ENCODE measurements around the gene PLEKHG5. TPM values are rescaled to one million over a fixed set of nuclear protein-coding genes. Genes with fewer than 3 reads are reported as not detected.

Gene PLEKHG5
- total RNA-seq, 1 experiment from 2014 or later: not detected

- no peaks in the 10 kb centered on the region for H3K27me3 ChIP-seq (ENCODE audit: low read length)
Measured at GRCh38 chr1:6513320-6513801, 21.9 kb upstream of the PLEKHG5 start.

GRCh38 chr1:6512908-6513280 lies 21.4 kb upstream of the PLEKHG5 start:
- no peaks in the 10 kb centered on the region for H4K20me1 ChIP-seq (ENCODE audit: insufficient read depth, low read depth, low read length)
- H3K79me2 ChIP-seq (ENCODE audit: low read length): no peaks in the 10 kb centered on the region
- no peak overlapping the region for H3K4me2 ChIP-seq (ENCODE audit: low read depth, low read length, poor library complexity, severe bottlenecking)
- no peaks in the 10 kb centered on the region for H3K9me3 ChIP-seq (ENCODE audit: low read length)
- no peaks in the 10 kb centered on the region for H3K27me3 ChIP-seq (ENCODE audit: low read length)
- H2AFZ ChIP-seq (ENCODE audit: low read length): no peak overlapping the region
- DNase-seq: no peak
- H3K9ac ChIP-seq (ENCODE audit: low read length): no peak overlapping the region
- no peaks in the 10 kb centered on the region for H3K36me3 ChIP-seq (ENCODE audit: insufficient read depth, low read length)
- no peak overlapping the region for H3K27ac ChIP-seq (ENCODE audit: low read length)
- H3K9me2 ChIP-seq (replicated peaks; ENCODE audit: insufficient read depth, low read length): no peaks in the 10 kb centered on the region
- H3K4me3 ChIP-seq (ENCODE audit: low read length): no peak overlapping the region
- no peaks in the 10 kb centered on the region for H3K4me1 ChIP-seq (ENCODE audit: low read length)

More at GRCh38 chr1:6513320-6513801, 21.9 kb upstream of the PLEKHG5 start:
- H4K20me1 ChIP-seq (ENCODE audit: insufficient read depth, low read depth, low read length): no peaks in the 10 kb centered on the region
- DNase-seq: no peak
- H3K9ac ChIP-seq (ENCODE audit: low read length): no peak overlapping the region
- no peaks in the 10 kb centered on the region for H3K36me3 ChIP-seq (ENCODE audit: insufficient read depth, low read length)
- no peak overlapping the region for H3K27ac ChIP-seq (ENCODE audit: low read length)
- H3K9me3 ChIP-seq (ENCODE audit: low read length): no peaks in the 10 kb centered on the region
- H2AFZ ChIP-seq (ENCODE audit: low read length): no peak overlapping the region
- H3K4me1 ChIP-seq (ENCODE audit: low read length): no peaks in the 10 kb centered on the region
- no peaks in the 10 kb centered on the region for H3K79me2 ChIP-seq (ENCODE audit: low read length)
- H3K9me2 ChIP-seq (replicated peaks; ENCODE audit: insufficient read depth, low read length): no peaks in the 10 kb centered on the region
- no peak overlapping the region for H3K4me3 ChIP-seq (ENCODE audit: low read length)
- H3K4me2 ChIP-seq (ENCODE audit: low read depth, low read length, poor library complexity, severe bottlenecking): no peak overlapping the region

GRCh38 chr1:6512245-6512907 lies 20.9 kb upstream of the PLEKHG5 start:
- no peaks in the 10 kb centered on the region for H3K27me3 ChIP-seq (ENCODE audit: low read length)
- no peak overlapping the region for H3K9ac ChIP-seq (ENCODE audit: low read length)
- H3K9me2 ChIP-seq (replicated peaks; ENCODE audit: insufficient read depth, low read length): no peaks in the 10 kb centered on the region
- H3K4me2 ChIP-seq (ENCODE audit: low read depth, low read length, poor library complexity, severe bottlenecking): no peak overlapping the region
- H2AFZ ChIP-seq (ENCODE audit: low read length): no peak overlapping the region
- H4K20me1 ChIP-seq (ENCODE audit: insufficient read depth, low read depth, low read length): no peaks in the 10 kb centered on the region
- DNase-seq: no peak
- H3K27ac ChIP-seq (ENCODE audit: low read length): no peak overlapping the region
- H3K4me1 ChIP-seq (ENCODE audit: low read length): no peaks in the 10 kb centered on the region
- no peak overlapping the region for H3K4me3 ChIP-seq (ENCODE audit: low read length)
- H3K9me3 ChIP-seq (ENCODE audit: low read length): no peaks in the 10 kb centered on the region
- H3K79me2 ChIP-seq (ENCODE audit: low read length): no peaks in the 10 kb centered on the region
- no peaks in the 10 kb centered on the region for H3K36me3 ChIP-seq (ENCODE audit: insufficient read depth, low read length)

- Histone ChIP-seq H3K4me1 (ENCODE audit: low read length) (no peaks in the 10 kb centered on the region), H3K9me3 (ENCODE audit: low read length) (no peaks in the 10 kb centered on the region), H4K20me1 (ENCODE audit: insufficient read depth, low read depth, low read length) (no peaks in the 10 kb centered on the region), H3K79me2 (ENCODE audit: low read length) (no peaks in the 10 kb centered on the region), H3K4me3 (ENCODE audit: low read length) (no peak overlapping the region), H3K36me3 (ENCODE audit: insufficient read depth, low read length) (no peaks in the 10 kb centered on the region), H3K4me2 (ENCODE audit: low read depth, low read length, poor library complexity, severe bottlenecking) (no peak overlapping the region), H2AFZ (ENCODE audit: low read length) (no peak overlapping the region), H3K9ac (ENCODE audit: low read length) (no peak overlapping the region), H3K27ac (ENCODE audit: low read length) (no peak overlapping the region), H3K27me3 (ENCODE audit: low read length) (no peaks in the 10 kb centered on the region), H3K9me2 (replicated peaks; ENCODE audit: insufficient read depth, low read length) (no peaks in the 10 kb centered on the region)
- DNase-seq: no peak
Measured at GRCh38 chr1:6511561-6512244, 20.2 kb upstream of the PLEKHG5 start.

- H3K9me3 ChIP-seq (ENCODE audit: low read length): no peaks in the 10 kb centered on the region
- no peaks in the 10 kb centered on the region for H3K4me1 ChIP-seq (ENCODE audit: low read length)
- no peaks in the 10 kb centered on the region for H4K20me1 ChIP-seq (ENCODE audit: insufficient read depth, low read depth, low read length)
- H3K4me2 ChIP-seq (ENCODE audit: low read depth, low read length, poor library complexity, severe bottlenecking): no peak overlapping the region
- no peaks in the 10 kb centered on the region for H3K9me2 ChIP-seq (replicated peaks; ENCODE audit: insufficient read depth, low read length)
- H3K9ac ChIP-seq (ENCODE audit: low read length): no peak overlapping the region
- DNase-seq: no peak
- no peak overlapping the region for H2AFZ ChIP-seq (ENCODE audit: low read length)
- H3K27me3 ChIP-seq (ENCODE audit: low read length): no peaks in the 10 kb centered on the region
- no peak overlapping the region for H3K27ac ChIP-seq (ENCODE audit: low read length)
- no peaks in the 10 kb centered on the region for H3K79me2 ChIP-seq (ENCODE audit: low read length)
- no peak overlapping the region for H3K4me3 ChIP-seq (ENCODE audit: low read length)
- H3K36me3 ChIP-seq (ENCODE audit: insufficient read depth, low read length): no peaks in the 10 kb centered on the region
Measured at GRCh38 chr1:6511056-6511455, 19.6 kb upstream of the PLEKHG5 start.

GRCh38 chr1:6510493-6510892 lies 19.0 kb upstream of the PLEKHG5 start:
- H2AFZ ChIP-seq (ENCODE audit: low read length): no peak overlapping the region
- no peaks in the 10 kb centered on the region for H3K27me3 ChIP-seq (ENCODE audit: low read length)
- no peak for DNase-seq
- H3K27ac ChIP-seq (ENCODE audit: low read length): no peak overlapping the region
- no peaks in the 10 kb centered on the region for H3K9me2 ChIP-seq (replicated peaks; ENCODE audit: insufficient read depth, low read length)
- no peaks in the 10 kb centered on the region for H3K4me1 ChIP-seq (ENCODE audit: low read length)
- no peak overlapping the region for H3K4me2 ChIP-seq (ENCODE audit: low read depth, low read length, poor library complexity, severe bottlenecking)
- H3K9ac ChIP-seq (ENCODE audit: low read length): no peak overlapping the region
- H3K4me3 ChIP-seq (ENCODE audit: low read length): no peak overlapping the region
- no peaks in the 10 kb centered on the region for H4K20me1 ChIP-seq (ENCODE audit: insufficient read depth, low read depth, low read length)
- no peaks in the 10 kb centered on the region for H3K79me2 ChIP-seq (ENCODE audit: low read length)
- H3K9me3 ChIP-seq (ENCODE audit: low read length): no peaks in the 10 kb centered on the region
- no peaks in the 10 kb centered on the region for H3K36me3 ChIP-seq (ENCODE audit: insufficient read depth, low read length)

- no peaks in the 10 kb centered on the region for H4K20me1 ChIP-seq (ENCODE audit: insufficient read depth, low read depth, low read length)
- H3K36me3 ChIP-seq (ENCODE audit: insufficient read depth, low read length): no peaks in the 10 kb centered on the region
- no peak overlapping the region for H3K4me2 ChIP-seq (ENCODE audit: low read depth, low read length, poor library complexity, severe bottlenecking)
- H3K9me3 ChIP-seq (ENCODE audit: low read length): no peaks in the 10 kb centered on the region
- H2AFZ ChIP-seq (ENCODE audit: low read length): no peak overlapping the region
- DNase-seq: no peak
- no peak overlapping the region for H3K4me3 ChIP-seq (ENCODE audit: low read length)
- H3K27me3 ChIP-seq (ENCODE audit: low read length): no peaks in the 10 kb centered on the region
- H3K9me2 ChIP-seq (replicated peaks; ENCODE audit: insufficient read depth, low read length): no peaks in the 10 kb centered on the region
- H3K9ac ChIP-seq (ENCODE audit: low read length): no peak overlapping the region
- H3K79me2 ChIP-seq (ENCODE audit: low read length): no peaks in the 10 kb centered on the region
- H3K4me1 ChIP-seq (ENCODE audit: low read length): no peaks in the 10 kb centered on the region
- no peak overlapping the region for H3K27ac ChIP-seq (ENCODE audit: low read length)
Measured at GRCh38 chr1:6509919-6510291, 18.4 kb upstream of the PLEKHG5 start.

GRCh38 chr1:6509220-6509918 lies 17.9 kb upstream of the PLEKHG5 start:
- Histone ChIP-seq H3K4me1 (ENCODE audit: low read length) (no peaks in the 10 kb centered on the region), H3K4me2 (ENCODE audit: low read depth, low read length, poor library complexity, severe bottlenecking) (no peak overlapping the region), H3K79me2 (ENCODE audit: low read length) (no peaks in the 10 kb centered on the region), H3K27ac (ENCODE audit: low read length) (no peak overlapping the region), H3K9me2 (replicated peaks; ENCODE audit: insufficient read depth, low read length) (no peaks in the 10 kb centered on the region), H2AFZ (ENCODE audit: low read length) (no peak overlapping the region), H3K9ac (ENCODE audit: low read length) (no peak overlapping the region), H3K4me3 (ENCODE audit: low read length) (no peak overlapping the region), H3K9me3 (ENCODE audit: low read length) (no peaks in the 10 kb centered on the region), H4K20me1 (ENCODE audit: insufficient read depth, low read depth, low read length) (no peaks in the 10 kb centered on the region), H3K27me3 (ENCODE audit: low read length) (no peaks in the 10 kb centered on the region), H3K36me3 (ENCODE audit: insufficient read depth, low read length) (no peaks in the 10 kb centered on the region)
- DNase-seq: no peak

Measured in Karpas-422 (cell line).